Muscle of leg (tissue), 11 donors: ENCODE results near the gene ABHD5. TPM values are rescaled to one million over a fixed set of nuclear protein-coding genes. Genes with fewer than 3 reads are reported as not detected.

ENCODE experiments used
- DNase-seq: peaks from one replicate; pipeline ENCODE4 v3.0.0; 2013
- H3K27ac ChIP-seq: one replicate; pipeline ENCODE4 v1.5.1; 2013; ENCODE audit warnings: mild to moderate bottlenecking, low read length, control low read depth
- H3K27me3 ChIP-seq: one replicate; pipeline ENCODE4 v1.6.1; 2013; ENCODE audit warnings: low read length; ENCODE audit not compliant: control insufficient read depth, insufficient read depth
- H3K36me3 ChIP-seq: one replicate; pipeline ENCODE4 v1.6.1; 2013; ENCODE audit warnings: low read length; ENCODE audit not compliant: control insufficient read depth, insufficient read depth
- H3K4me1 ChIP-seq: one replicate; pipeline ENCODE4 v1.6.1; 2013; ENCODE audit warnings: low read length; ENCODE audit not compliant: control insufficient read depth, insufficient read depth
- H3K4me3 ChIP-seq: one replicate; pipeline ENCODE4 v1.5.1; 2013; ENCODE audit warnings: low read length, control low read depth
- H3K9me3 ChIP-seq: replicated peaks from 2 replicates; pipeline ENCODE4 v1.6.1; 2013; ENCODE audit warnings: low read depth, low read length; ENCODE audit not compliant: control insufficient read depth
- WGBS: methylation state at CpG from one replicate; pipeline ENCODE4 v1.1.5; 2013; ENCODE audit warnings: missing lambda C conversion rate; ENCODE audit not compliant: insufficient coverage; 5-methylcytosine and 5-hydroxymethylcytosine counted together
- polyA plus RNA-seq, 8 donors: library from polyadenylated mRNA; unstranded; fragments of 120-200 nt; gene quantifications; one replicate each; pipeline versions ENCODE4 v1.2.1 to v1.2.3, GENCODE V29; 2013; ENCODE audit warnings: inconsistent platforms in 1 of 8, low replicate concordance in 1 of 8; ENCODE audit not compliant: insufficient read length in 8 of 8, insufficient read depth in 1 of 8
- total RNA-seq: library from RNA; stranded (reverse); fragments of 120-200 nt; gene quantifications from one replicate; pipeline ENCODE4 v1.2.4, GENCODE V29; 2013

ABHD5 gene
- total and polyA plus RNA-seq, 9 donors, result 8.8 to 11.6 (median 10.8) TPM

DNA sequence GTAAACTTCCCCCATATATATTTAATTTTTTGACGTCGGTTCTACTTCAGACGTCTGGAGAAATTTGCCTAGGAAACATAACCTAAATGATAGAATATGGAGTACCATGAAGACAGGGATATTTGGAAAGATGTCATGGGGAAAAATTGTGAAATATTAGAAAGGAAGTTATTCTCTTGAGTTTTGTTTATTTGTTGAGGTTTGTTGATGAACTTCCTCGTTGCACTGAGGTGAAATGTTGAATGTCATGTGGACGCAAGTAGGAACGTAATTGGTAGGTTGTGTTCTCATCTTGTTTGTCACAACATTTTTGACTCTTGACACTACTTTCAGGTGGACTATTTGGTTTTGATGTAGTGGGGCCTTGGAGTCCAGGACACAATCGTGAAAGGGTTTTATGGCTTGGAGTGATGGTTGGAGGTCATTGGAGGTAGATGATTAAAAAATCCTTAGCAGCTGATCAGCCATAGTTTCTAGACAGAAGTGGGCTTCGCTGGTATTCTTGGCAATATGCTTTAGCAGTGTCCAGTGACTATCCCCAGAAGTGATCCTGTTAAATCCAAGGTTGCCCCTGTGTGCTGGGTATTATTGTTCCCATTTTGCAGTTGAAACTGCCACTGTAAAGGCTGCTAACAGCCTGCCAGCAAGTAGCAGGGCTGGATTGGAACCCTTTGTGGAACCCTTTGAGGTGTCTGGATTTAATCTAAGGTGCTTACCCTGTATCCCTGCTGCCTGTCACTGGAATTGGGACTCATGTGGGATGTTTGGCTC lies 1.5 kb downstream of the ABHD5 start:
- DNase-seq, result no peak

DNA sequence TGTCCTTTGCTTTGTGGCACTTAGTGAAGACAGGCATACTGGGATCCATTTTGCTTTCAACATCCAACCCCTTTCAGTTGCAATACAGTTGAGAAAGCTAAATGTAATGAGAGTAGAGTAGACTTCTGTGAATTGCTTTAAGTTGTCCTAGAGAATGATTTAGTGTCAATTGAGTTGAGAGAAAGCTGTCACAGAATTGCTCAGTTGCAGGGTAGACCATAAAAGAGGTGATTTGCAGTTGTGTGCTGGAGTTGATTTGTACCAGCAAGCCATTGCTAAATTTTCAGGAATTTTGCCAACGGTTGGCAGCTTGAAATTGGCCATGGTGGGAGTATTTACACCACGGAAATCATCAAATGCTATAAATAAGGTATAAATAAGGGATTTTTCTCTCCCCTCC lies 2.2 kb downstream of the ABHD5 start:
- H3K9me3 ChIP-seq, result no peaks in the 10 kb centered on the region
- no peak overlapping the region for H3K27ac ChIP-seq
- peaks cover 6% of the 10 kb centered on the region for H3K27me3 ChIP-seq
- H3K4me3 ChIP-seq, result no peak overlapping the region
- WGBS, result no CpG with 5 or more reads among the region's 2 CpGs
- peaks cover 7% of the 10 kb centered on the region for H3K4me1 ChIP-seq
- no peak for DNase-seq
- H3K36me3 ChIP-seq, result no peaks in the 10 kb centered on the region

More for the DNA sequence above, 1.5 kb downstream of the ABHD5 start:
- H3K9me3 ChIP-seq, result no peaks in the 10 kb centered on the region
- H3K27ac ChIP-seq, result no peak overlapping the region
- no peaks in the 10 kb centered on the region for H3K36me3 ChIP-seq
- 71% methylated on average over 2 of the region's 8 CpGs for WGBS
- H3K4me1 ChIP-seq, result peaks cover 7% of the 10 kb centered on the region
- H3K4me3 ChIP-seq, result no peak overlapping the region
- H3K27me3 ChIP-seq, result peaks cover 6% of the 10 kb centered on the region

DNA sequence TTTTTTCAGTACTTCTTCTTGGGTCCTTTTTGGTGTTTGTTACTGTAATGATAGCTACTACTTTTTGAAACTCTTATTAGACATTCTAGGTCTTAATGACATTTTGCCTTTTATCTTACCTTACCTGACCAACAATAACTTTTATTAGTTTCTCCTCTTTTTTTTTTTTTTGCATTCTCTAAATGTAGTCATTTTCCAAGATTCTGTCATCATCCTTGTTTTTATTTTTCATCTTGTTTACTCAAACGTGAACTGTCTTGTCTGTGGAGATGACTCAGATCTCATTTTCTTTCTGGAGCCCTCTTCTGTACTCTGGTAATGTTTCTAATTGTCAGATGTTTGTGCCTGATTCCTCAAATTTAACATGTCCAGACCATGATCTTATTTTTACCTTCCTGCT lies 2.9 kb downstream of the ABHD5 start:
- DNase-seq, result no peak
- Histone ChIP-seq H3K9me3 (no peaks in the 10 kb centered on the region), H3K4me1 (peaks cover 7% of the 10 kb centered on the region), H3K27ac (no peak overlapping the region), H3K4me3 (no peak overlapping the region), H3K27me3 (peaks cover 6% of the 10 kb centered on the region), H3K36me3 (no peaks in the 10 kb centered on the region)
- WGBS, result no CpG with 5 or more reads among the region's 1 CpG

DNA sequence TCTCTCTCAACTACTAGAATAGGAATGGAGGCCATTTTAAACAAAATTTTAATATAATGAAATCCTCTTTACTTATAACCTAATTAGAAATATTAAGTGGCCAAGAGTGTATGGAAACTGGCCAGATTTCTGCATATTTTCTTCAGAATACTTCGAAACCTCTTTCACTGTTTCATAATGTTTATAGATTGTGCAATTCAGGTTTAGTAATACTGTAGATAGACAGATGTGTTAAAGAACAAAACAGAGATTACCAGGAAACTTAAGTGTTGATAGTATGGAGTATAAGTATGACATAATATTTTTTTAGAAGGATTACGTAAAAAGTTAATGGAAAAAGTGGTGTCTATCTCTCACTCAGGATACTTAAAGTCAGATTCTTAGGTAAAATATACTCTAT lies 4.7 kb downstream of the ABHD5 start:
- Histone ChIP-seq H3K27me3 (peaks cover under 1% of the 10 kb centered on the region), H3K4me1 (peaks cover 1% of the 10 kb centered on the region), H3K27ac (no peak overlapping the region), H3K36me3 (no peaks in the 10 kb centered on the region), H3K4me3 (no peak overlapping the region), H3K9me3 (no peaks in the 10 kb centered on the region)
- no peak for DNase-seq
- no CpG with 5 or more reads among the region's 2 CpGs for WGBS

DNA sequence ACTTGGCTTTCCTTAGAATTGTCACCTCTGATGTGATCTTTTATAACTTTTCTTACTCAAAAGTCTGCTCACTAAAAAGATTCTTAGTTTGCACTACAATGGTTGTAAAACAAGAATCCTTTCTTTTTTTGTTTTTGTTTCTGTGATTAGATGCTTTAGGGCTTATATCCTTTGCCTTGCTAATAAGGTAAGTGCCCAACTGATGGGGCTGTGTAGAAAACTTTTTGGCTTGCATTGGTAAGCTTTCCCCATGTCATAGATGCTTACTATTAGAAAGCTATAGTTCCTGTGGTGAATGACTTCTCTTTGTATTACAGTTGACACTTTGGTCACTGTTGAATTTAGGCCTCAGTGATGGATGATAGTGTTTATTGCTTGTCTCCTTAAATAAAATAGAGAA lies 5.1 kb downstream of the ABHD5 start:
- no peaks in the 10 kb centered on the region for H3K27me3 ChIP-seq
- H3K9me3 ChIP-seq, result no peaks in the 10 kb centered on the region
- no peak for DNase-seq
- no peaks in the 10 kb centered on the region for H3K36me3 ChIP-seq
- no peak overlapping the region for H3K4me3 ChIP-seq
- H3K4me1 ChIP-seq, result no peaks in the 10 kb centered on the region
- H3K27ac ChIP-seq, result no peak overlapping the region

DNA sequence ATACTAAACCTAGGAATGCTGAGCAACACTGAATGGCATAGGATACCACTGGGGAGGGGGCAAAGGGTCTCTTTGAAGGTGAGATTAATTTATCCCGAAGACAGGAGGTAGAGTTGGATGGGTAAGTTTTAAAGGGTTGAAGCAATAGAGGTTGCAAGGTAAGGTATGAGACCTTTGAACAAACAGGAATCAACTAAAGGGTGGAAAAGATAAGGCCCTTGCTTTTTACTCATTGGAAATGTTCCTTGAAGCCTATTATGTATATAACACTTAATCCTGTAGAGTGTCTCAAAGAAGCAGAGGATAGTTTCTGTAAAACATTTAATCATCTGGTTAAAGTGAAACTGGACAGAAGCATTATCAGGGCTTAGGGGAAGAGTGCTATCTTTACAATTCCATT lies 5.7 kb downstream of the ABHD5 start:
- no peak for DNase-seq
- no peaks in the 10 kb centered on the region for H3K36me3 ChIP-seq
- no peaks in the 10 kb centered on the region for H3K9me3 ChIP-seq
- no peak overlapping the region for H3K4me3 ChIP-seq
- no peaks in the 10 kb centered on the region for H3K27me3 ChIP-seq
- H3K27ac ChIP-seq, result no peak overlapping the region
- 100% methylated on average over 1 of the region's 1 CpG for WGBS
- no peaks in the 10 kb centered on the region for H3K4me1 ChIP-seq

DNA sequence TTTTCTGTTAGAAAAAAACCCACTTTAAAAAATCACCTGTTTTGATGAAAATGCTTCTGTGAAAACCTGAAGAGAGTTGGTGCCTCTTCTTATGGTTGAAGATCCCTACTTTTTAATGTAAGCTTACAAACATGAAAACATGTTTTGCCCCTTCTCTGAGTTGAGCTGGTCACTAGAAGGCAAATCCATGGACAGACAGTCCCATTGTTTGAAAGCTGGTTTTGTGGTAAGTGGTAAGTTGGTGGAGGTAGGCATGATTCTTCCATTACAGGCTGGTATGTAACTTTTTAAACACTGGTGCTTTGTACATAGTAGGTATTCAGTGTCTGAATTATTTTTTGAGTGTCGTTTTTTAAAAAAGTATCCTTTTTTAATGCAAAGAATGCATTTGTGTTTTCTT lies 6.1 kb downstream of the ABHD5 start:
- Histone ChIP-seq H3K4me3 (no peak overlapping the region), H3K27ac (no peak overlapping the region)
- no CpG with 5 or more reads among the region's 1 CpG for WGBS

DNA sequence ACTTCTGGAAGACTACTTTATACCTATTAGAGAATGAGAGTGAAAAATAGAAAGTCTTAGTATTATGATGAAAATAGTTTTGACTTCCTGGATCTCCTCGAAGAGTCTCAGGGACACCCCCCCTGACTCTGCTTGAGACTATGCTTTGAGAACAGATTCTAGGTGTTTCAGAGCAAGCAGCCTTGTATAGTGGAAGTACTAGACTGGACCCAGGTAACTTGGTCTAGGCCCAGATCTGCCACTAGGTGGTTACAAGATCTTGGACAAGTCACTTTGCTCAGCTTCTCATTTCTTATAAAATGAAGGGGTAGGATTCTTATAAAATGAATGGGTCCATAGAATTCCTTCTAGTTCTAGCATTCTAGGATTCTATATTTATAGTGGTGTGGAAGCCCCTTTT lies 9.1 kb downstream of the ABHD5 start:
- 89% methylated on average over 1 of the region's 1 CpG for WGBS
- H3K27me3 ChIP-seq, result no peaks in the 10 kb centered on the region
- no peaks in the 10 kb centered on the region for H3K4me1 ChIP-seq
- H3K4me3 ChIP-seq, result no peak overlapping the region
- no peaks in the 10 kb centered on the region for H3K9me3 ChIP-seq
- H3K36me3 ChIP-seq, result peaks cover 3% of the 10 kb centered on the region
- no peak for DNase-seq
- H3K27ac ChIP-seq, result no peak overlapping the region

More for the DNA sequence above, 6.1 kb downstream of the ABHD5 start:
- no peak for DNase-seq
- H3K36me3 ChIP-seq, result no peaks in the 10 kb centered on the region
- H3K9me3 ChIP-seq, result no peaks in the 10 kb centered on the region
- no peaks in the 10 kb centered on the region for H3K27me3 ChIP-seq
- no peaks in the 10 kb centered on the region for H3K4me1 ChIP-seq

DNA sequence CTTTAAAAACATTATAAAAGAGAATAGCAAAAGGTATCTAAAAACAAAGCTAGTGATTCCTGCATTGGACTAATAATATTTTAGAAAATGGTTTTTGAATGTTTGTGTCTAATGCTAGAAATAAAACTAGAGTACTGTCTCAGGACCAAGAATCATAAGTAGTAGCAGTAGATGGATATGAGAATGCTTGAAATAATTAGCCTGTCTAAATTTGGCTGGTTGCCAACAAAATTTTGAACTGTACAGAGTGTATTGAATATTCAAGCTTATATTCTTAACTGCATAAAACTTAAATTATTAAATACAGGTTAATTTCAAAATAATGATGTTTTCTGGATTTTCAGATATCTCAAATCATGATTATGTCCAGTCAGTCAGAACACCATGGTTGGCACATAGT lies 14.0 kb downstream of the ABHD5 start:
- peaks cover 3% of the 10 kb centered on the region for H3K36me3 ChIP-seq
- H3K4me1 ChIP-seq, result no peaks in the 10 kb centered on the region
- no peak overlapping the region for H3K27ac ChIP-seq
- H3K27me3 ChIP-seq, result no peaks in the 10 kb centered on the region
- H3K9me3 ChIP-seq, result no peaks in the 10 kb centered on the region
- H3K4me3 ChIP-seq, result no peak overlapping the region
- no peak for DNase-seq

DNA sequence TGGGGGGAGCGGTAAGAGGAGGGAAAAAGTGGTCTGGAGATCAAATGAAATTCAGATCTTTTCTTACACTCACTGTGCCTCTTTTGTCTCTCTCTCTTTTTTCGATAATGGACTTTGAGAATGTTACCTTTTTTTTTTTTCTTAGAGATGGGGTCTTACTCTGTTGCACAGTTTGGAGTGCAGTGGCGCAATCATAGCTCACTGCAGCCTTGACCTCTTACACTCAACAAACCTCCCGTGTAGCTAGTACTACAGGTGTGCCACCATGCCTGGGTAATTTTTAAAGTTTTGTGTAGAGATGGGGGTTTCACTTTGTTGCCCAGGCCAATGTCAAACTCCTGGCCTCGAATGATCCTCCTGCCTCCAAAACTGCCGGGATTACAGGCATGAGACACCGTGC lies 15.6 kb downstream of the ABHD5 start:
- no CpG with 5 or more reads among the region's 7 CpGs for WGBS
- H3K27me3 ChIP-seq, result no peaks in the 10 kb centered on the region
- H3K4me3 ChIP-seq, result no peak overlapping the region
- H3K4me1 ChIP-seq, result no peaks in the 10 kb centered on the region
- H3K36me3 ChIP-seq, result peaks cover 3% of the 10 kb centered on the region
- H3K27ac ChIP-seq, result no peak overlapping the region
- no peaks in the 10 kb centered on the region for H3K9me3 ChIP-seq
- no peak for DNase-seq

DNA sequence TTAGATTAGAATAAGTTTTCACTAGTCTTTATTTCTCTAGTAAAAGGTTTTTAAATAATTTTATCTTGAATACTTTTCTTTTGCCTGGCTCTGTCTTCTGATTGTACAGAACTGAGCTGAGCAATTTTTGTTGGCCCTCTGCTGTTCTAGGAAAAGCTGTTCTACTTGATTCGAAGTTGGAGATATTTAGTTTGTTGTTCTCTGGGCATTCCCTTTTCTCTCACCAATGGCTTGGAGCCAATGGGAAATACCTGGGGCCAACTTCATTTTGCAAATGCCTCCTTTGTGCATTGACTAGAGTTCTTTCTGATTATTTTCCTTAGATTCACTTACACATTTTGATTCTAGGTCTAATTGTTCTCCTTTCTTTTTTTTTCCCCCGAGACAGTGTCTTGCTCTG lies 16.5 kb downstream of the ABHD5 start:
- no peak for DNase-seq
- H3K9me3 ChIP-seq, result no peaks in the 10 kb centered on the region
- no peaks in the 10 kb centered on the region for H3K27me3 ChIP-seq
- peaks cover 2% of the 10 kb centered on the region for H3K36me3 ChIP-seq
- no peak overlapping the region for H3K27ac ChIP-seq
- H3K4me1 ChIP-seq, result no peaks in the 10 kb centered on the region
- no peak overlapping the region for H3K4me3 ChIP-seq
- WGBS, result 88% methylated on average over 1 of the region's 2 CpGs
